Astrocyte (in vitro differentiated cells and primary cell): Measurements from ENCODE around the gene LRRTM1. TPM values are rescaled to one million over a fixed set of nuclear protein-coding genes. Genes with fewer than 3 reads are reported as not detected.

ENCODE experiments used
- DNase-seq: peaks from one replicate; pipeline ENCODE4 v3.0.0-alpha.2; 2010; ENCODE audit warnings: low read depth
- FAIRE-seq: peaks from 2 replicates; lab custom pipeline; 2011; peaks lifted over from hg19 to GRCh38; lab: Jason Lieb, UNC
- H2AFZ ChIP-seq: 2 replicates; pipeline ENCODE4 v1.6.0; 2012; ENCODE audit warnings: low read depth, low read length, inconsistent platforms
- H3K27ac ChIP-seq: 2 replicates; pipeline ENCODE4 v1.5.1; 2011; ENCODE audit warnings: low read depth, low read length, inconsistent platforms
- H3K27me3 ChIP-seq: 2 replicates; pipeline ENCODE4 v1.6.0; 2011; ENCODE audit warnings: low read length, inconsistent platforms; ENCODE audit not compliant: insufficient read depth
- H3K36me3 ChIP-seq: 2 replicates; pipeline ENCODE4 v1.5.1; 2011; ENCODE audit warnings: low read length, inconsistent platforms; ENCODE audit not compliant: insufficient read depth
- H3K4me1 ChIP-seq: 2 replicates; pipeline ENCODE4 v1.5.1; 2011; ENCODE audit warnings: low read length, inconsistent platforms; ENCODE audit not compliant: insufficient read depth
- H3K4me2 ChIP-seq: 2 replicates; pipeline ENCODE4 v1.6.0; 2012; ENCODE audit warnings: low read length, inconsistent platforms
- H3K4me3 ChIP-seq: 2 replicates; pipeline ENCODE4 v1.5.1; 2011; ENCODE audit warnings: low read depth, mild to moderate bottlenecking, low read length, inconsistent platforms; ENCODE audit not compliant: insufficient read depth
- H3K79me2 ChIP-seq: 2 replicates; pipeline ENCODE4 v1.6.0; 2012; ENCODE audit warnings: mild to moderate bottlenecking, low read length, inconsistent platforms; ENCODE audit not compliant: insufficient read depth
- H3K9ac ChIP-seq: 2 replicates; pipeline ENCODE4 v1.6.0; 2012; ENCODE audit warnings: mild to moderate bottlenecking, low read length, inconsistent platforms
- H3K9me3 ChIP-seq: 2 replicates; pipeline ENCODE4 v1.5.1; 2012; ENCODE audit warnings: low read depth, mild to moderate bottlenecking, low read length, inconsistent platforms; ENCODE audit not compliant: insufficient read depth
- H4K20me1 ChIP-seq: 2 replicates; pipeline ENCODE4 v1.6.0; 2012; ENCODE audit warnings: low read length, inconsistent platforms; ENCODE audit not compliant: insufficient read depth
- H3K27ac Mint-ChIP-seq: one replicate; pipeline ENCODE4 v1.8.0; 2021; ENCODE audit warnings: mild to moderate bottlenecking, mixed read lengths; ENCODE audit not compliant: unreplicated experiment
- H3K27me3 Mint-ChIP-seq: one replicate; pipeline ENCODE4 v1.8.0; 2021; ENCODE audit warnings: low read depth, mixed read lengths; ENCODE audit not compliant: unreplicated experiment
- H3K36me3 Mint-ChIP-seq: one replicate; pipeline ENCODE4 v1.8.0; 2021; ENCODE audit warnings: low read depth, mixed read lengths; ENCODE audit not compliant: unreplicated experiment
- H3K4me1 Mint-ChIP-seq: one replicate; pipeline ENCODE4 v1.8.0; 2021; ENCODE audit warnings: low read depth, mixed read lengths; ENCODE audit not compliant: unreplicated experiment
- H3K4me3 Mint-ChIP-seq: one replicate; pipeline ENCODE4 v1.8.0; 2021; ENCODE audit warnings: mild to moderate bottlenecking, moderate library complexity, mixed read lengths; ENCODE audit not compliant: unreplicated experiment
- H3K9me3 Mint-ChIP-seq: one replicate; pipeline ENCODE4 v1.8.0; 2021; ENCODE audit warnings: mild to moderate bottlenecking, mixed read lengths; ENCODE audit not compliant: unreplicated experiment
- EZH2 ChIP-seq: IDR thresholded peaks from 2 replicates; pipeline ENCODE4 v1.6.1; 2012; ENCODE audit warnings: mild to moderate bottlenecking, low read length, inconsistent platforms; ENCODE audit not compliant: insufficient read depth
- total RNA-seq: library from RNA; stranded (reverse); gene quantifications from 2 replicates; pipeline ENCODE4 v1.2.1, GENCODE V29; 2021
- TF ChIP-seq, protein P1 (sequence below): IDR thresholded peaks from 2 replicates; pipeline ENCODE4 v1.5.1; 2011; ENCODE audit warnings: low read depth, mild to moderate bottlenecking, inconsistent platforms, low read length, moderate library complexity; ENCODE audit not compliant: insufficient read depth

The LRRTM1 gene
- total RNA-seq, 1 donor from 2014 or later, result not detected

DNA sequence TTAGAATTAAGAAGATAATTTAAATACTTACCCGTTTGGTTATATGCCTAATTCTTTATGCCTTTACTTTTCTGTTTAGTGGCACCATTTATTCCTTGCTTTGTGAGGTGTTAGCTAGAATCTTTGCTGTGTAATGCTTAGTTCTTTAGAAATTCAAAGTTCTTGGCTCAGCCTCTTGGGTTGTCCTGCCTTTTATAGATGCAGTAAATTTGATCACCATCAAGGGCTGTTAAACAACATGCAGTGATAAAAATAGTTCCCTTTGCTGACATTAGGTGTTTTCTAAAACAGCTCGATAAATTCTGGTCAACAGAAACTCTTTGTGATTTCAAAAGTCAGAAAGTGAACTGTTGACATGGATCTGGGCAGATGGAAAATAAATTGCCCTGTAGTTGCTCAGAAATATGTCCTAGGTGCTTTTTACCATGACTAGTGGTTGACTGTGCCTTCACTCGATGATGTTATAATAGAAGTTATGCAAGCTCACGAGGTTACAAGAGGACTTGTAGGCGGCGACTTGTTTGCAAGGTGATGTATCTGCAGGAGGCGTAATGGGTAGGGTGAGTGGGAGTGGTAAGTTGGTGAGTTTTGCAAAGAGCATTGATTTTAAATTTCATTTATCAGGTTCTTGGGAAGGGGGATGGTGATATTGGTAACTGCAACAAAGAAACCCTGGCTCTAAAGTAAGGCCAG, 52.1 kb downstream of the LRRTM1 start:
- no peak overlapping the region for H3K27ac ChIP-seq

More for the DNA sequence above, 52.1 kb downstream of the LRRTM1 start:
- Histone ChIP-seq H3K4me1 (no peaks in the 10 kb centered on the region), H3K27me3 (no peaks in the 10 kb centered on the region), H3K36me3 (no peaks in the 10 kb centered on the region), H2AFZ (no peak overlapping the region), H3K4me2 (no peak overlapping the region), H3K9ac (no peak overlapping the region), H3K9me3 (no peaks in the 10 kb centered on the region), H4K20me1 (no peaks in the 10 kb centered on the region), H3K79me2 (no peaks in the 10 kb centered on the region), H3K4me3 (no peak overlapping the region)
- no peaks in the 10 kb centered on the region for H3K9me3 Mint-ChIP-seq
- H3K27me3 Mint-ChIP-seq, result no peaks in the 10 kb centered on the region
- no peak overlapping the region for H3K4me3 Mint-ChIP-seq
- H3K36me3 Mint-ChIP-seq, result no peaks in the 10 kb centered on the region
- peaks cover 2% of the 10 kb centered on the region for H3K4me1 Mint-ChIP-seq
- FAIRE-seq (no peak), DNase-seq (no peak)
- H3K27ac Mint-ChIP-seq, result no peak overlapping the region
- no peak for TF ChIP-seq EZH2
- TF ChIP-seq, protein P1, sequence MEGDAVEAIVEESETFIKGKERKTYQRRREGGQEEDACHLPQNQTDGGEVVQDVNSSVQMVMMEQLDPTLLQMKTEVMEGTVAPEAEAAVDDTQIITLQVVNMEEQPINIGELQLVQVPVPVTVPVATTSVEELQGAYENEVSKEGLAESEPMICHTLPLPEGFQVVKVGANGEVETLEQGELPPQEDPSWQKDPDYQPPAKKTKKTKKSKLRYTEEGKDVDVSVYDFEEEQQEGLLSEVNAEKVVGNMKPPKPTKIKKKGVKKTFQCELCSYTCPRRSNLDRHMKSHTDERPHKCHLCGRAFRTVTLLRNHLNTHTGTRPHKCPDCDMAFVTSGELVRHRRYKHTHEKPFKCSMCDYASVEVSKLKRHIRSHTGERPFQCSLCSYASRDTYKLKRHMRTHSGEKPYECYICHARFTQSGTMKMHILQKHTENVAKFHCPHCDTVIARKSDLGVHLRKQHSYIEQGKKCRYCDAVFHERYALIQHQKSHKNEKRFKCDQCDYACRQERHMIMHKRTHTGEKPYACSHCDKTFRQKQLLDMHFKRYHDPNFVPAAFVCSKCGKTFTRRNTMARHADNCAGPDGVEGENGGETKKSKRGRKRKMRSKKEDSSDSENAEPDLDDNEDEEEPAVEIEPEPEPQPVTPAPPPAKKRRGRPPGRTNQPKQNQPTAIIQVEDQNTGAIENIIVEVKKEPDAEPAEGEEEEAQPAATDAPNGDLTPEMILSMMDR, result no peak
